SH-SY5Y (cell line): ENCODE measurements around the gene EHMT1.

Experiments
- GATA2 ChIP-seq: IDR thresholded peaks from 2 replicates; pipeline ENCODE4 v1.6.1; 2011; ENCODE audit warnings: mild to moderate bottlenecking, low read depth, low read length
- GATA3 ChIP-seq: IDR thresholded peaks from 2 replicates; pipeline ENCODE4 v1.6.1; 2011; ENCODE audit warnings: low read depth, mild to moderate bottlenecking, low read length, moderate library complexity

GRCh38 chr9:137685035-137685740, 66.4 kb downstream of the EHMT1 start:
- TF ChIP-seq GATA3 (no peak), GATA2 (no peak)
